ENCODE data around the gene FEM1C. TPM values are rescaled to one million over a fixed set of nuclear protein-coding genes. Genes with fewer than 3 reads are reported as not detected.

Gene FEM1C
- total RNA-seq, 2 experiments from 2014 or later, result 12.2 to 12.5 TPM

DNA sequence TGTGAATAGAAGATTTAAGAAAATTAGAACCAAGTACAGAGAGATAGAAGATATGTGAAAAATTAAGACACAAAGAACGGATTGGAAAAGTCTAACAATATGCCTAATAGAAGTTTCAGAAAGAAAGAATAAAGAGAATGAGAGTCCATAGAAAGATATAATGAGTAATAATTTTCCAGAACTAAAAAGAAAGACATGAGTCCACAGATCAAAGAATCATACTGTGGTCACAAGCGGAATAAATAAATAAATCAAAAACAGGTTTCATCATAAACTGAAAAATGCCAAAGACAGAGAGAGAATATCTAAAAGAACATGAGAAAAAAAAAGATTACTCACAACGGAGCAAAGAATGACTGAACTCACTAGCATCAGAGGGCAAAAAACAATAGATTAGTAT is 32.9 kb downstream of the FEM1C start:
- Mint-ChIP-seq H3K4me1 (ENCODE audit: low read depth) (no peaks in the 10 kb centered on the region), H3K27me3 (no peaks in the 10 kb centered on the region), H3K36me3 (peaks cover 4% of the 10 kb centered on the region), H3K27ac (no peak overlapping the region), H3K9me3 (peaks cover 2% of the 10 kb centered on the region), H3K4me3 (no peak overlapping the region)
- POLR2A ChIA-PET, result no interaction called here
- CTCF ChIA-PET, result no interaction called here
- intact Hi-C loops (cut with micrococcal nuclease), result no loop called here
- DNase-seq, result no peak

DNA sequence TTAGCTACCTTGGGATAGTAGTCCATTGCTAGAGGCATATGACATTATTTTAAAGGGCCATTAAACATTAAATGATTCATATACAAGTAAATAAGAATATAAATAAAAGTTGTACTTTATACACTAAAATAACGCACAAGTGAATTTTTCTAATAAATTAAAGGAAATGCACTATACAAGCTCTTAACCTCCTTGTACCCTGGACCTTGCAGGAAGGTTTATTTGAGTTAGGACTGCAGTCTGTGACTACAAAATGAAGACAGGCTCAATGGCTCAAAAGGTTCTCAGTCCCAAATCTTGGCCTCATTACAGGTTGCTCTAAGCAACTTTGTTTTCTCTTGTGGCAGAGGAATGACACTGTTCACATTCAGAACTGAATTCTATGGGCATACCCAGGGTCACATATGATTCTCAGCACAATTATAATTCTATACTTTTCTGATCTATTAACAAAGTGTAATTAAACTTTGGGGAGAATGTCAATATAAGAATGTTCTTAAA is 34.4 kb downstream of the FEM1C start:
- H3K27me3 Mint-ChIP-seq, result no peaks in the 10 kb centered on the region
- no peak for DNase-seq
- intact Hi-C loops (cut with micrococcal nuclease), result no loop called here
- H3K4me1 Mint-ChIP-seq (ENCODE audit: low read depth), result no peaks in the 10 kb centered on the region
- peaks cover 2% of the 10 kb centered on the region for H3K9me3 Mint-ChIP-seq
- POLR2A ChIA-PET, result no interaction called here
- no peak overlapping the region for H3K4me3 Mint-ChIP-seq
- CTCF ChIA-PET, result no interaction called here
- H3K27ac Mint-ChIP-seq, result no peak overlapping the region
- H3K36me3 Mint-ChIP-seq, result peaks cover 4% of the 10 kb centered on the region

DNA sequence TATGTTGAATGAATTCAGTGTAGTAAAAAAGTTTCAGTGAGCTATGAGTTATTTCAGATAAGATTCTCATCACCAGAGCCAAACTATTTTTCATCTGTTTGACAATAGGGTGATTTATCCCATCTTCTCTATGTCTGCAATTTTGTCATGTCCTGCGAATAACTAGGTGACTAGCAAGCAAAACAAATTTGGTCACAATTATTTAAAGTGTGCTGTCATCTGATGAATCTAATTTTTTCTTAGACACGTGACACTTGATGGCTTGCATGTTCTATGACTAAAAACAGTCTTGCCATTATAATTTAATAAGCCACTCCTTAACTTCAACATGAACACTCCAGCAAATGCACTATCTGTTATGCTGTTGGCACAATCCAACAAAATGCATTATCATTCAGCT is 35.0 kb downstream of the FEM1C start:
- ChIA-PET POLR2A (no interaction called here), CTCF (no interaction called here)
- intact Hi-C loops (cut with micrococcal nuclease), result no loop called here
- Mint-ChIP-seq H3K4me3 (no peak overlapping the region), H3K36me3 (peaks cover 4% of the 10 kb centered on the region), H3K9me3 (peaks cover 2% of the 10 kb centered on the region), H3K27me3 (no peaks in the 10 kb centered on the region), H3K27ac (no peak overlapping the region), H3K4me1 (ENCODE audit: low read depth) (no peaks in the 10 kb centered on the region)
- DNase-seq, result no peak

DNA sequence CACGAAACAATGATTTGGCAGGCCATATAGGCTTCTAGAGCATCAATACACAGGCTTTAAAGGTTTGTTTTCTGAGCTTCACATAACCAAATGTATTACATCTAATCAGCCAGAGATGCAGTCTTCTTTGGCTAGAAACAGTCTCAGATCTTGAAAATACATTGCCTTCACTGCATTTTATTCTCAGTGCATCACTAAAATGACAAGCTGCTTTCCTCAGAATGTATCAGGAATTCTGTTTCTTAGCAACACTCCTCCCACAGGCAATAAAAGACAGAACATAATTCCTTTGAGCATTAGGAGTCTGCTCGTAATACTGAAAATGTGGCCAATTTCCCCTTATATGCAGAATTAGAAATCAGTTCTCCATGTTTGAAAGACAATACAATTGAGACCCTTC is 36.9 kb downstream of the FEM1C start:
- intact Hi-C loops (cut with micrococcal nuclease), result no loop called here
- Mint-ChIP-seq H3K4me1 (ENCODE audit: low read depth) (no peaks in the 10 kb centered on the region), H3K27ac (no peak overlapping the region), H3K36me3 (peaks cover 4% of the 10 kb centered on the region), H3K9me3 (no peaks in the 10 kb centered on the region), H3K4me3 (no peak overlapping the region), H3K27me3 (no peaks in the 10 kb centered on the region)
- ChIA-PET CTCF (no interaction called here), POLR2A (no interaction called here)
- no peak for DNase-seq

DNA sequence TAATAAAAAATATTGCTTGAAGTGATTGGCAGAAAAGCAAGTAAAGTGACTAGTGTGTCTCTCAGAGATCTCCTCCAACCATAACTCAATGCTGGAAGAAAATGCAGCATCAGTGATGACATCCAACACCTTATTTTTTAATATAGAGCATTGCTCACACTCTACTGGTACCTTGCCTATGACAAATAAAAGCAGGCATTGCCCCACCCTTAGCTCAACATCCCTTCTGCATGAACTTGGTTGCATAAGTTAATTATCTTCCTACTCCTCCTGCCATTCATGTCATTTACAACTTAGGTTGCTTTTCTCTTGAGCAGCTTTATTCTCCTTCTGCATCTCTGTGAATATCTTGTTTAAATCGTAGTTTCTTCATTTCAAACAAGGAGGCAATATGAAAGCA is 41.2 kb downstream of the FEM1C start:
- Mint-ChIP-seq H3K27me3 (peaks cover 6% of the 10 kb centered on the region), H3K36me3 (no peaks in the 10 kb centered on the region), H3K9me3 (no peaks in the 10 kb centered on the region), H3K27ac (no peak overlapping the region), H3K4me3 (no peak overlapping the region), H3K4me1 (ENCODE audit: low read depth) (no peaks in the 10 kb centered on the region)
- POLR2A ChIA-PET, result no interaction called here
- no peak for DNase-seq
- intact Hi-C loops (cut with micrococcal nuclease), result no loop called here
- CTCF ChIA-PET, result no interaction called here

DNA sequence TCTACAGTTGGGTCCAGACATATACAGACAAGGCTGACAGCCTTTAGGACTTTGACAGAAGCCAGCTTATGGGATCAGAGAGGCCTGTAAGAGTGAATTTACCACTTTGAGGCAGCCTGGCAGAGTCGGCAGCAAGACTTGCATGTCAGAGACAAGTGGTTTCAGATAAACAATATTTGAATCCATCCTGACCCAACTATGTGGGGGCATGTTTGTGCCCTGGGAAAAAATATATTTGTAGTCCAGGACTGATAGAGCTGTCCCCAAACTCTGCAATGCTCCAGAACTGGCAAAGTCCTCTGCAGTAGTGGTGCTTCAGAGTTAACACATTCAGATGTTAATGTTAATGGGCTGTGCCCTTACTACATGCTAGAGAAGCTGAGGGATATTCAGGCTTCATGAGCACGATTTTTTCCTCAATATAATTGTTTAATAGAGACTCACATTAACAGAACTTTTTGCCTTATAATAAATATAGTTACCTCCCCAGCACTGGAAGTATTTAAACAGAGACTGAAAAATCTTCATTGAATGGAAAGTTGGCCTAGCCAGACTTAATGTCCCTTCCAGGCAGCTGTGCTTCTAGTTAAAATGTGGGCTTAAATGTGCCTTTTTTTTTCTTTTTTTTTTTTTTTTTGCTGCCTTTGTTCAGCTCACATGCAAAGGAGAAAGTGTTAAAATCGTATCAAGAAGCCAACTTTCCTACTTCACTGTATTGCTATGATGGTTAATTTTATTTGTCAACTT is 42.9 kb downstream of the FEM1C start:
- peaks cover 10% of the 10 kb centered on the region for H3K27me3 Mint-ChIP-seq
- DNase-seq, result no peak
- H3K9me3 Mint-ChIP-seq, result no peaks in the 10 kb centered on the region
- H3K27ac Mint-ChIP-seq, result no peak overlapping the region
- POLR2A ChIA-PET, result no interaction called here
- intact Hi-C loops (cut with micrococcal nuclease), result no loop called here
- H3K4me3 Mint-ChIP-seq, result no peak overlapping the region
- CTCF ChIA-PET, result no interaction called here
- no peaks in the 10 kb centered on the region for H3K36me3 Mint-ChIP-seq
- H3K4me1 Mint-ChIP-seq (ENCODE audit: low read depth), result no peaks in the 10 kb centered on the region

DNA sequence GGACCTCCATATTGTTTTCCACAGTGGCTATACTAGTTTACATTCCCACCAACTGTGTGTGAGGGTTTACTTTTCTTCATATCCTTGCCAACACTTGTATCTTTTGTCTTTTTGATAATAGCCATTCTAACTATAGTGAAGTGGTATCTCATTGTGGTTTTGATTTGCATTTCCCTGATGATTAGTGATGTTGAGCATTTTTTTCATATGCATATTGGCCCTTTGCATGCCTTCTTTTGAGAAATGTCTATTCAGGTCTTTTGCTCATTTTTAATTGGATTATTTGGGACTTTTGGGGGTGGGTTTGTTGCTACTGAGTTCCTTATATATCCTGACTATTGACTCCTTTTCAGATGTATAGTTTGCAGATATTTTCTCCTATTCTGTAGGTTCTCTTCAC is 44.4 kb downstream of the FEM1C start:
- H3K36me3 Mint-ChIP-seq, result no peaks in the 10 kb centered on the region
- H3K27ac Mint-ChIP-seq, result no peak overlapping the region
- ChIA-PET POLR2A (no interaction called here), CTCF (no interaction called here)
- H3K27me3 Mint-ChIP-seq, result peaks cover 14% of the 10 kb centered on the region
- no peak for DNase-seq
- no peaks in the 10 kb centered on the region for H3K4me1 Mint-ChIP-seq (ENCODE audit: low read depth)
- H3K4me3 Mint-ChIP-seq, result no peak overlapping the region
- no peaks in the 10 kb centered on the region for H3K9me3 Mint-ChIP-seq
- intact Hi-C loops (cut with micrococcal nuclease), result no loop called here

DNA sequence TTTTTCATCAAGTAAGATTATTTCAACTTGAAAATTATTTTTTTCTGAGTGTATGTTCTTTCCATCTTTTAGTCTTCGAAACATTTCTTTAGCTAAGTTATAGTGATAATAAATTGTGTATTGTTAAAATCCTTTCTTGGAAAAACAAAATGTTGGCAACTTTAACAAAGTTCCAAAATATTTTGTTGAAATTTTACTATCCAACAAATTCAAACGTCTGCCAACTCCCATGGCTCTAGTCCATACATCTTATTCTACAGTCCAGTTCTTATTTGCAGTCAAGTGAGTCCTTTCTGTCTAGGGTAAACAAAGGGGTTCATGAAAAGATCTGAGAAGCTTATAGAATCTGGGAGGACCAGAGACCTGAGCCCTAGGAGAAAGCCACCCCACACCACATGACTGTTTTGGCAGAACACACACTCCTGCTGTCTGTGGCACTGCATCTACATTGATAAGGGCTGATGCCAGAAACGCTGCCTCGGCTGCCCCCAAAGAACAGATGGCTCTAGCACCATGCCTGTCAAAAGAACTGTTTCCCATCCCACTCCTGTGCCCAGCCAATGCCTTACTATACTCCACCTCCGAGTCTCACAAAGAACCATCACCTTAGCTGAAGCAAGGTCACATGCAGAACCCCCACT is 47.5 kb downstream of the FEM1C start:
- H3K9me3 Mint-ChIP-seq, result no peaks in the 10 kb centered on the region
- intact Hi-C loops (cut with micrococcal nuclease), result no loop called here
- no peak for DNase-seq
- H3K27me3 Mint-ChIP-seq, result peaks cover 28% of the 10 kb centered on the region
- no peaks in the 10 kb centered on the region for H3K4me1 Mint-ChIP-seq (ENCODE audit: low read depth)
- no peak overlapping the region for H3K27ac Mint-ChIP-seq
- POLR2A ChIA-PET, result no interaction called here
- CTCF ChIA-PET, result interaction anchor here (0.6 kb wide), 1 partner anchor 112 kb away, joined by 3 read pairs; no protein-coding TSS in a partner anchor
- H3K4me3 Mint-ChIP-seq, result no peak overlapping the region
- no peaks in the 10 kb centered on the region for H3K36me3 Mint-ChIP-seq

DNA sequence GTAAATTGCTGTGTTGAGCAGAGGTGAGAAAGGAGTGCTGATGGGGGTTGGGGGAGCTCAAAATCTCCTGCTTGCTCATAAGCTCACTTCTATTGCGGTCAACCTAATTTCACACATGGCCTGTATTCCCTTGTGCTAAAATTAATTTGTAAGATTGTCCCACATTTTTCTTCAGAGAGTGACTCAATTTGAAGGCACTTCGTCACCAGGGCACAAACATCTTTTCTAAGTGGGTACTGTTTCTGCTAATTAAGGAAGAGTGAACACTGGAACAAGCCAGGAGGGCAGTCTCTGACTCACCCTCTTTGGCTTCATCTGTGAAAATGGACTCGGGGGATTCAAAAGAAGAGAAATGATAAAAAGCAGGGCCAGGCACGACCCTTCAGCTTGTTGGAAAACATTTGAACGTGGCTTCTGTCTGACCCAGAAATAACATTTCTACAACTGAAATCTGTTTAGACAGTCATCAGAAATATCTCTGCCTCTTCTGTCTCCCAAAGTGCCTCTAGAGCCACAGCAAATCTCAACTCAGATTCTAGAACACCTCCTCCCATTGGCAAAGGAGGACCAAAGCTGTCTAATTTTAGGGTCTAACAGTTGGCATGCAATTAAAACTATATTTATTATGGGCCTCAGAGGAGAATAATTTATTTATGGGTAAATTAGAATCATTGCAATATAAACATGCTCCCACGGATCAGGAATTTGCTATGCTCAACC is 49.8 kb downstream of the FEM1C start:
- intact Hi-C loops (cut with micrococcal nuclease), result no loop called here
- Mint-ChIP-seq H3K4me3 (no peak overlapping the region), H3K36me3 (no peaks in the 10 kb centered on the region), H3K9me3 (no peaks in the 10 kb centered on the region), H3K27ac (no peak overlapping the region), H3K27me3 (peaks cover 23% of the 10 kb centered on the region), H3K4me1 (ENCODE audit: low read depth) (no peaks in the 10 kb centered on the region)
- POLR2A ChIA-PET, result no interaction called here
- CTCF ChIA-PET, result interaction anchor here (1.0 kb wide), 1 partner anchor 8 kb away, joined by 3 read pairs; no protein-coding TSS in a partner anchor
- no peak for DNase-seq

DNA sequence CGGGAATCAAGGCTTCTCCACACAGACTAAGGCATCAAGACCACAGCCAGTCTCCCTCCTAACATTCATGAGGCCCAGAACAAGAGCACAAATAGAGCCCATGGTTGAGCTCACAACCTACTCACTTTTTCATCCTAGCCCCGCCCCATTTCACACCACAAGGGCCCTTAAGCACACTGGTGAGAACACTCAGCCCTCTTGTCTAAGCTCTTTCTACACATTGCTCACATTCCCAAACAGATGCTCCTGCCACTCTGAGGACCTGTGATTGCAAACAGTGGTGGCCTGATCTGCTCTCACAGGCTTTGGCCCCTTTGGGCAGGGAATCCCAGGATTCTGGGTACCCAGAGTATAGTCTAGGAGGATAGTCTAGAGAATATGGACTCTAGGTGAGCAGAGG is 54.0 kb downstream of the FEM1C start:
- Mint-ChIP-seq H3K4me3 (no peak overlapping the region), H3K4me1 (ENCODE audit: low read depth) (peaks cover 10% of the 10 kb centered on the region), H3K27me3 (peaks cover 17% of the 10 kb centered on the region), H3K9me3 (no peaks in the 10 kb centered on the region), H3K36me3 (no peaks in the 10 kb centered on the region), H3K27ac (no peak overlapping the region)
- ChIA-PET POLR2A (no interaction called here), CTCF (interaction anchor here (0.6 kb wide), 1 partner anchor 1793 kb away, joined by 3 read pairs; no protein-coding TSS in a partner anchor)
- no peak for DNase-seq
- intact Hi-C loops (cut with micrococcal nuclease), result no loop called here

DNA sequence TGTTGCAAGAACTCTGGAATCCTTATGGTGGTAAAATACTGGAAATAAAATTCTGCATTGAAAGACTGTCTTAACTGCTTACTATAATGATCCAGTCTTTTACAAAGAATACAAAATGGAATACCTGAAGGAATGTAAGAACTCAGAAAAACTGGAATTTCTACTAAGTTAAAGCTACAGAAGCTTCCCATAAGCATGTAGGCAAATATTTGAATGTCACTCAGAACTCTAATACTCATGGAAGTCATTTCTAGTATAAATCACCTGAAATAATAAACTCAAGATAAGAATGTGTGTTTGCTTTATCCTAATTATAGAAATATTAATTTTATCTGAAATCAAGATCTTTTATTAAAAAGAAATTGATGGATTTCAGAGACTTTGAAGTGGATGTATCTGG is 54.8 kb downstream of the FEM1C start:
- no peaks in the 10 kb centered on the region for H3K9me3 Mint-ChIP-seq
- no peak overlapping the region for H3K27ac Mint-ChIP-seq
- peaks cover 10% of the 10 kb centered on the region for H3K4me1 Mint-ChIP-seq (ENCODE audit: low read depth)
- H3K27me3 Mint-ChIP-seq, result peaks cover 15% of the 10 kb centered on the region
- intact Hi-C loops (cut with micrococcal nuclease), result no loop called here
- DNase-seq, result no peak
- H3K36me3 Mint-ChIP-seq, result no peaks in the 10 kb centered on the region
- no peak overlapping the region for H3K4me3 Mint-ChIP-seq
- ChIA-PET CTCF (no interaction called here), POLR2A (no interaction called here)

DNA sequence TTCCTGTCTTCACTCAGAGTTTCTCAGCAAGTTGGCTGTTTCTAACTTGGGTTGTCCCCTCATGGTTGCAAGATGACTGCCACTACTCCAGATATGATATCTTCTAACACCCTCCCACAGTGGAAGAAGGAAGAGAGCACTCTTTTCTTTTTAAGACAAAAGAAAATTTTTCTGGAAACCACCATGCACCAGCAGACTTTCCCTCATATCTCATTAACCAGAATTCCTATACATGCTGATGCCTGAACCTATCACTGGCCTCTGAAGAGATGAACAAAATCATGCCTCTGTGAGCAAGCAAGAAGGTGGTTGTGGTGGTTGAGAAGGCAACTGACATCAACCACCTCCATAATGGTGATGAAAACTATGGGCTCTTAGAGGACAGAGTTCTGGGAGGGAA is 56.8 kb downstream of the FEM1C start:
- H3K27ac Mint-ChIP-seq, result no peak overlapping the region
- peaks cover 7% of the 10 kb centered on the region for H3K27me3 Mint-ChIP-seq
- CTCF ChIA-PET, result no interaction called here
- H3K9me3 Mint-ChIP-seq, result no peaks in the 10 kb centered on the region
- no peak overlapping the region for H3K4me3 Mint-ChIP-seq
- no peaks in the 10 kb centered on the region for H3K36me3 Mint-ChIP-seq
- H3K4me1 Mint-ChIP-seq (ENCODE audit: low read depth), result peaks cover 11% of the 10 kb centered on the region
- POLR2A ChIA-PET, result no interaction called here
- DNase-seq, result peak; percentile 34
- intact Hi-C loops (cut with micrococcal nuclease), result loop anchor here (1.0 kb wide), 1 partner anchor 26 kb away; no protein-coding TSS in a partner anchor
